SK-N-SH treated with all-trans-retinoic acid at 6 μM for 48 hours (cell line): ENCODE results near the gene COMMD2.

ENCODE experiments used
- ATAC-seq: fragments of 200-7000 bp; cut with Tn5 transposase; 3 replicates; pipeline ENCODE4 v1.9.1; 2020; ENCODE audit warnings: mild to moderate bottlenecking, moderate library complexity
- ARNTL ChIP-seq: fragments of 450-650 bp; formaldehyde crosslinking; IDR thresholded peaks from 2 replicates; pipeline ENCODE4 v1.5.0; 2020; ENCODE audit warnings: low read depth, mild to moderate bottlenecking, moderate library complexity, borderline replicate concordance
- BACH2 ChIP-seq: fragments of 250-450 bp; sonication (Bioruptor Pico); IDR thresholded peaks from 2 replicates; pipeline ENCODE4 v1.9.0; 2021; ENCODE audit warnings: mild to moderate bottlenecking, borderline replicate concordance
- ESRRG ChIP-seq: fragments of 250-450 bp; sonication (Bioruptor Pico); IDR thresholded peaks from 2 replicates; pipeline ENCODE4 v1.6.1; 2021; ENCODE audit warnings: mild to moderate bottlenecking
- GLIS3 ChIP-seq: fragments of 250-450 bp; sonication (Bioruptor Pico); IDR thresholded peaks from 2 replicates; pipeline ENCODE4 v1.5.0; 2020; ENCODE audit warnings: mild to moderate bottlenecking, moderate library complexity
- ISL1 ChIP-seq: fragments of 250-450 bp; sonication (Bioruptor Pico); IDR thresholded peaks from 2 replicates; pipeline ENCODE4 v2.1.2; 2022; ENCODE audit warnings: mild to moderate bottlenecking, moderate library complexity
- PATZ1 ChIP-seq: fragments of 250-450 bp; sonication (Bioruptor Pico); IDR thresholded peaks from 2 replicates; pipeline ENCODE4 v1.8.0; 2020; ENCODE audit warnings: mild to moderate bottlenecking, moderate library complexity, borderline replicate concordance
- PPARA ChIP-seq: fragments of 250-450 bp; sonication (Bioruptor Pico); IDR thresholded peaks from 2 replicates; pipeline ENCODE4 v1.5.0; 2020; ENCODE audit warnings: mild to moderate bottlenecking, borderline replicate concordance
- SNAI2 ChIP-seq: fragments of 250-450 bp; sonication (Bioruptor Pico); IDR thresholded peaks from 2 replicates; pipeline ENCODE4 v1.5.0; 2020; ENCODE audit warnings: mild to moderate bottlenecking, moderate library complexity
- TCF4 ChIP-seq: fragments of 250-450 bp; sonication (Bioruptor Pico); IDR thresholded peaks from 2 replicates; pipeline ENCODE4 v1.8.0; 2021; ENCODE audit warnings: mild to moderate bottlenecking, moderate library complexity, borderline replicate concordance
- TOX ChIP-seq: fragments of 250-450 bp; sonication (Bioruptor Pico); IDR thresholded peaks from 2 replicates; pipeline ENCODE4 v1.8.0; 2021; ENCODE audit warnings: mild to moderate bottlenecking, moderate library complexity, borderline replicate concordance
- ZFP3 ChIP-seq: fragments of 250-450 bp; sonication (Bioruptor Pico); IDR thresholded peaks from 2 replicates; pipeline ENCODE4 v1.5.0; 2020; ENCODE audit warnings: mild to moderate bottlenecking, moderate library complexity
- ZFP30 ChIP-seq: fragments of 450-650 bp; formaldehyde crosslinking; IDR thresholded peaks from 2 replicates; pipeline ENCODE4 v1.5.0; 2022; ENCODE audit warnings: mild to moderate bottlenecking, moderate library complexity
- ZNF70 ChIP-seq: fragments of 450-650 bp; formaldehyde crosslinking; IDR thresholded peaks from 2 replicates; pipeline ENCODE4 v1.5.0; 2020; ENCODE audit warnings: mild to moderate bottlenecking, moderate library complexity
- ZNF8 ChIP-seq: fragments of 450-650 bp; formaldehyde crosslinking; IDR thresholded peaks from 2 replicates; pipeline ENCODE4 v1.5.0; 2020; ENCODE audit warnings: mild to moderate bottlenecking, moderate library complexity
- TF ChIP-seq, protein P1 (sequence below): fragments of 250-450 bp; sonication (Bioruptor Pico); IDR thresholded peaks from 2 replicates; pipeline ENCODE4 v1.5.1; 2021; ENCODE audit warnings: mild to moderate bottlenecking, moderate library complexity
- TF ChIP-seq, protein P2 (sequence below): fragments of 250-450 bp; sonication (Bioruptor Pico); IDR thresholded peaks from 2 replicates; pipeline ENCODE4 v1.5.0; 2020; ENCODE audit warnings: mild to moderate bottlenecking, moderate library complexity
- TF ChIP-seq, protein P3 (sequence below): fragments of 250-450 bp; sonication (Bioruptor Pico); IDR thresholded peaks from 2 replicates; pipeline ENCODE4 v1.8.0; 2021; ENCODE audit warnings: low read depth, mild to moderate bottlenecking, moderate library complexity, borderline replicate concordance
- TF ChIP-seq, protein P4 (sequence below): fragments of 250-450 bp; sonication (Bioruptor Pico); IDR thresholded peaks from 2 replicates; pipeline ENCODE4 v1.5.1; 2020; ENCODE audit warnings: low read depth, mild to moderate bottlenecking, moderate library complexity

COMMD2 gene

GRCh38 chr3:149726716-149727407 is 25.4 kb downstream of the COMMD2 start:
- TF ChIP-seq, protein P1, sequence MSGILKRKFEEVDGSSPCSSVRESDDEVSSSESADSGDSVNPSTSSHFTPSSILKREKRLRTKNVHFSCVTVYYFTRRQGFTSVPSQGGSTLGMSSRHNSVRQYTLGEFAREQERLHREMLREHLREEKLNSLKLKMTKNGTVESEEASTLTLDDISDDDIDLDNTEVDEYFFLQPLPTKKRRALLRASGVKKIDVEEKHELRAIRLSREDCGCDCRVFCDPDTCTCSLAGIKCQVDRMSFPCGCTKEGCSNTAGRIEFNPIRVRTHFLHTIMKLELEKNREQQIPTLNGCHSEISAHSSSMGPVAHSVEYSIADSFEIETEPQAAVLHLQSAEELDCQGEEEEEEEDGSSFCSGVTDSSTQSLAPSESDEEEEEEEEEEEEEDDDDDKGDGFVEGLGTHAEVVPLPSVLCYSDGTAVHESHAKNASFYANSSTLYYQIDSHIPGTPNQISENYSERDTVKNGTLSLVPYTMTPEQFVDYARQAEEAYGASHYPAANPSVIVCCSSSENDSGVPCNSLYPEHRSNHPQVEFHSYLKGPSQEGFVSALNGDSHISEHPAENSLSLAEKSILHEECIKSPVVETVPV (CRISPR knock-in tag): no peak
- TF ChIP-seq SNAI2 (CRISPR knock-in tag): no peak
- no peak for TF ChIP-seq BACH2
- no peak for TF ChIP-seq ZNF70 (CRISPR knock-in tag)
- TF ChIP-seq GLIS3 (CRISPR knock-in tag): no peak
- no peak for TF ChIP-seq ZFP3 (CRISPR knock-in tag)
- no peak for TF ChIP-seq ESRRG (CRISPR knock-in tag)
- ATAC-seq: no peak

DNA sequence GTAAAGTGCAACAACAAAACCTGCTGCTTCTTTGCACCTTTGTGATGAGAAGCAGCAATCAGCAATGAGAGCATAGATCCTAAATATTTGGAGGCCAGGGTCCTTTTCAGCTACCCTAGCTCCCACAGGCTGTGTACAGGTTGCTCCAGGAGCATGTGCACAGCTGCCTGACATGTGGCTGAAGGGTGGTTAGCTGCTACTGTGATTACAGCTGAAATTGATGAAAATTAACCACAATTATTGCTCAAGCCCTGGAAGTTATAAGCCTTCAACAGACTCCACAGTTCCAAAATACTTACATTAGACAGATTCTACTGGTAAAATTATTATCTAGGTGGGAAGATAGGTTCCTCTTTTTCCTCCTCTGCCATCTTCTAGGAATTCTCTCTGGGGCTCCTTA is 28.5 kb downstream of the COMMD2 start:
- TF ChIP-seq, protein P2, sequence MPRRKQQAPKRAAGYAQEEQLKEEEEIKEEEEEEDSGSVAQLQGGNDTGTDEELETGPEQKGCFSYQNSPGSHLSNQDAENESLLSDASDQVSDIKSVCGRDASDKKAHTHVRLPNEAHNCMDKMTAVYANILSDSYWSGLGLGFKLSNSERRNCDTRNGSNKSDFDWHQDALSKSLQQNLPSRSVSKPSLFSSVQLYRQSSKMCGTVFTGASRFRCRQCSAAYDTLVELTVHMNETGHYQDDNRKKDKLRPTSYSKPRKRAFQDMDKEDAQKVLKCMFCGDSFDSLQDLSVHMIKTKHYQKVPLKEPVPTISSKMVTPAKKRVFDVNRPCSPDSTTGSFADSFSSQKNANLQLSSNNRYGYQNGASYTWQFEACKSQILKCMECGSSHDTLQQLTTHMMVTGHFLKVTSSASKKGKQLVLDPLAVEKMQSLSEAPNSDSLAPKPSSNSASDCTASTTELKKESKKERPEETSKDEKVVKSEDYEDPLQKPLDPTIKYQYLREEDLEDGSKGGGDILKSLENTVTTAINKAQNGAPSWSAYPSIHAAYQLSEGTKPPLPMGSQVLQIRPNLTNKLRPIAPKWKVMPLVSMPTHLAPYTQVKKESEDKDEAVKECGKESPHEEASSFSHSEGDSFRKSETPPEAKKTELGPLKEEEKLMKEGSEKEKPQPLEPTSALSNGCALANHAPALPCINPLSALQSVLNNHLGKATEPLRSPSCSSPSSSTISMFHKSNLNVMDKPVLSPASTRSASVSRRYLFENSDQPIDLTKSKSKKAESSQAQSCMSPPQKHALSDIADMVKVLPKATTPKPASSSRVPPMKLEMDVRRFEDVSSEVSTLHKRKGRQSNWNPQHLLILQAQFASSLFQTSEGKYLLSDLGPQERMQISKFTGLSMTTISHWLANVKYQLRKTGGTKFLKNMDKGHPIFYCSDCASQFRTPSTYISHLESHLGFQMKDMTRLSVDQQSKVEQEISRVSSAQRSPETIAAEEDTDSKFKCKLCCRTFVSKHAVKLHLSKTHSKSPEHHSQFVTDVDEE (CRISPR knock-in tag): no peak
- TF ChIP-seq PPARA (CRISPR knock-in tag) (no peak), PATZ1 (CRISPR knock-in tag) (no peak), ARNTL (CRISPR knock-in tag) (no peak), ZNF70 (CRISPR knock-in tag) (no peak), ZFP30 (CRISPR knock-in tag) (no peak), GLIS3 (CRISPR knock-in tag) (no peak), ZNF8 (no peak), TCF4 (CRISPR knock-in tag) (no peak), TOX (CRISPR knock-in tag) (no peak), ISL1 (CRISPR knock-in tag) (no peak)
- TF ChIP-seq, protein P3, sequence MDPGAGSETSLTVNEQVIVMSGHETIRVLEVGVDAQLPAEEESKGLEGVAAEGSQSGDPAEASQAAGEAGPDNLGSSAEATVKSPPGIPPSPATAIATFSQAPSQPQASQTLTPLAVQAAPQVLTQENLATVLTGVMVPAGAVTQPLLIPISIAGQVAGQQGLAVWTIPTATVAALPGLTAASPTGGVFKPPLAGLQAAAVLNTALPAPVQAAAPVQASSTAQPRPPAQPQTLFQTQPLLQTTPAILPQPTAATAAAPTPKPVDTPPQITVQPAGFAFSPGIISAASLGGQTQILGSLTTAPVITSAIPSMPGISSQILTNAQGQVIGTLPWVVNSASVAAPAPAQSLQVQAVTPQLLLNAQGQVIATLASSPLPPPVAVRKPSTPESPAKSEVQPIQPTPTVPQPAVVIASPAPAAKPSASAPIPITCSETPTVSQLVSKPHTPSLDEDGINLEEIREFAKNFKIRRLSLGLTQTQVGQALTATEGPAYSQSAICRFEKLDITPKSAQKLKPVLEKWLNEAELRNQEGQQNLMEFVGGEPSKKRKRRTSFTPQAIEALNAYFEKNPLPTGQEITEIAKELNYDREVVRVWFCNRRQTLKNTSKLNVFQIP (CRISPR knock-in tag): no peak
- ATAC-seq: no peak

GRCh38 chr3:149720918-149721317 is 31.4 kb downstream of the COMMD2 start:
- ATAC-seq: no peak
- TF ChIP-seq, protein P4, sequence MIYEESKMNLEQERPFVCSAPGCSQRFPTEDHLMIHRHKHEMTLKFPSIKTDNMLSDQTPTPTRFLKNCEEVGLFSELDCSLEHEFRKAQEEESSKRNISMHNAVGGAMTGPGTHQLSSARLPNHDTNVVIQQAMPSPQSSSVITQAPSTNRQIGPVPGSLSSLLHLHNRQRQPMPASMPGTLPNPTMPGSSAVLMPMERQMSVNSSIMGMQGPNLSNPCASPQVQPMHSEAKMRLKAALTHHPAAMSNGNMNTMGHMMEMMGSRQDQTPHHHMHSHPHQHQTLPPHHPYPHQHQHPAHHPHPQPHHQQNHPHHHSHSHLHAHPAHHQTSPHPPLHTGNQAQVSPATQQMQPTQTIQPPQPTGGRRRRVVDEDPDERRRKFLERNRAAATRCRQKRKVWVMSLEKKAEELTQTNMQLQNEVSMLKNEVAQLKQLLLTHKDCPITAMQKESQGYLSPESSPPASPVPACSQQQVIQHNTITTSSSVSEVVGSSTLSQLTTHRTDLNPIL: no peak
- no peak for TF ChIP-seq BACH2
- TF ChIP-seq ARNTL (CRISPR knock-in tag): no peak
- no peak for TF ChIP-seq PATZ1 (CRISPR knock-in tag)
- TF ChIP-seq ZFP30 (CRISPR knock-in tag): no peak
- TF ChIP-seq GLIS3 (CRISPR knock-in tag): no peak
- TF ChIP-seq, all 23 proteins: peak for 0
